Thyroid gland (tissue), 4 donors: ENCODE measurements around the gene GALNT14.

Source experiments
- CTCF ChIP-seq, 6 experiments: fragments of 200-600 bp in 3 of 6; fragments of 450-650 bp in 3 of 6; sonication (generic) in 3 of 6; IDR thresholded peaks; one replicate each; pipeline ENCODE4 v1.5.1; 2016 to 2019; ENCODE audit warnings: antibody characterized with exemption in 6 of 6, mild to moderate bottlenecking in 2 of 6, inconsistent platforms in 1 of 6, moderate library complexity in 1 of 6
- POLR2A ChIP-seq, 2 donors: fragments of 450-650 bp; IDR thresholded peaks; one replicate each; pipeline ENCODE4 v1.6.1; 2017; ENCODE audit warnings: antibody characterized with exemption in 2 of 2, mild to moderate bottlenecking in 2 of 2, moderate library complexity in 1 of 2

- TF ChIP-seq POLR2A (IDR thresholded peaks at IDR 0.05) (no peak), CTCF (IDR thresholded peaks at IDR 0.05) (no peak)
Measured at GRCh38 chr2:31055938-31056337, 82.3 kb downstream of the GALNT14 start.
